Peyer's patch (tissue), 4 donors: ENCODE measurements around the gene PGAM2. TPM values are rescaled to one million over a fixed set of nuclear protein-coding genes. Genes with fewer than 3 reads are reported as not detected.
A peak's percentile ranks its signal among the peaks of the same experiment; 100 is the strongest.

Experiments
- DNase-seq, 3 donors: peaks; one replicate each; pipeline ENCODE4 v3.0.0-alpha.2; 2017 to 2019
- H3K27ac ChIP-seq, 4 donors: fragments of 200-600 bp; sonication (generic); one replicate each; pipeline ENCODE4 v1.5.1; 2016 to 2019
- H3K27me3 ChIP-seq, 2 donors: fragments of 200-600 bp; sonication (generic); one replicate each; pipeline ENCODE4 v1.5.1; 2019
- H3K36me3 ChIP-seq, 3 donors: fragments of 200-600 bp; sonication (generic); one replicate each; pipeline ENCODE4 v1.5.1; 2016 to 2019
- H3K4me1 ChIP-seq, 4 donors: fragments of 200-600 bp; sonication (generic); one replicate each; pipeline ENCODE4 v1.5.1; 2016 to 2019
- H3K4me3 ChIP-seq, 4 donors: fragments of 200-600 bp; sonication (generic); 1 replicate in 3 of 4; 2 replicates in 1 of 4; pipeline ENCODE4 v1.5.1; 2016 to 2019; ENCODE audit warnings: mild to moderate bottlenecking in 1 of 4
- H3K9me3 ChIP-seq, 4 donors: fragments of 200-600 bp; sonication (generic); one replicate each; pipeline ENCODE4 v1.5.1; 2016 to 2019; ENCODE audit warnings: mild to moderate bottlenecking in 1 of 4
- CTCF ChIP-seq, 6 experiments: fragments of 450-650 bp in 4 of 6; fragments of 200-600 bp in 2 of 6; sonication (generic) in 1 of 6; IDR thresholded peaks; one replicate each; pipeline ENCODE4 v1.5.1; 2017 to 2019; ENCODE audit warnings: antibody characterized with exemption in 6 of 6, mild to moderate bottlenecking in 3 of 6, moderate library complexity in 1 of 6
- POLR2A ChIP-seq, 2 donors: fragments of 450-650 bp; IDR thresholded peaks; one replicate each; pipeline ENCODE4 v1.5.1; 2017; ENCODE audit warnings: antibody characterized with exemption in 2 of 2, mild to moderate bottlenecking in 2 of 2, moderate library complexity in 2 of 2
- total RNA-seq, 4 donors: library from RNA; depleted of rRNA; stranded (reverse); fragments of >200 nt; gene quantifications; one replicate each; pipeline ENCODE4 v1.1.0, GENCODE V29; 2016

PGAM2 gene
- total RNA-seq, 4 donors from 2014 or later, result 1.2 to 4.1 TPM; not detected in 2

- H3K27ac ChIP-seq, result no peak overlapping the region
- DNase-seq, result peak in 1 of 3 donors; percentile 40
- no peak for TF ChIP-seq POLR2A (IDR thresholded peaks at IDR 0.05)
- peaks cover 0 to 35% (median 20%) of the 10 kb centered on the region in 4 donors for H3K4me1 ChIP-seq
- H3K4me3 ChIP-seq, result no peak overlapping the region
- no peaks in the 10 kb centered on the region for H3K9me3 ChIP-seq
- H3K36me3 ChIP-seq, result peaks cover 0 to 63% (median 0%) of the 10 kb centered on the region in 3 donors
- H3K27me3 ChIP-seq, result no peaks in the 10 kb centered on the region
Measured at GRCh38 chr7:44060948-44061644, 4.3 kb downstream of the PGAM2 start.

GRCh38 chr7:44060091-44060947 lies 5.0 kb downstream of the PGAM2 start:
- H3K27ac ChIP-seq, result peak overlapping the region in 1 of 4 donors; percentile 79
- H3K36me3 ChIP-seq, result peaks cover 0 to 68% (median 0%) of the 10 kb centered on the region in 3 donors
- H3K4me1 ChIP-seq, result peaks cover 0 to 28% (median 13%) of the 10 kb centered on the region in 4 donors
- peak in 1 of 3 donors; percentile 45 for DNase-seq
- no peak overlapping the region for H3K4me3 ChIP-seq
- no peak for TF ChIP-seq POLR2A (IDR thresholded peaks at IDR 0.05)
- TF ChIP-seq CTCF (IDR thresholded peaks at IDR 0.05), result no peak
- H3K9me3 ChIP-seq, result no peaks in the 10 kb centered on the region
- no peaks in the 10 kb centered on the region for H3K27me3 ChIP-seq

- Histone ChIP-seq H3K36me3 (peaks cover 0 to 76% (median 0%) of the 10 kb centered on the region in 3 donors), H3K27me3 (no peaks in the 10 kb centered on the region), H3K4me3 (no peak overlapping the region), H3K27ac (peak overlapping the region in 1 of 4 donors; percentile 79), H3K4me1 (peaks cover 0 to 21% (median 4%) of the 10 kb centered on the region in 4 donors), H3K9me3 (no peaks in the 10 kb centered on the region)
- DNase-seq, result peak; percentile 41 to 86 (median 81)
- no peak for TF ChIP-seq CTCF (IDR thresholded peaks at IDR 0.05)
- no peak for TF ChIP-seq POLR2A (IDR thresholded peaks at IDR 0.05)
Measured at GRCh38 chr7:44059219-44060090, 5.9 kb downstream of the PGAM2 start.

- Histone ChIP-seq H3K9me3 (no peaks in the 10 kb centered on the region), H3K4me3 (no peak overlapping the region), H3K4me1 (peaks cover 0 to 21% (median 1%) of the 10 kb centered on the region in 4 donors), H3K27ac (peak overlapping the region in 2 of 4 donors; percentile 61 to 79), H3K36me3 (peaks cover 0 to 83% (median 0%) of the 10 kb centered on the region in 3 donors), H3K27me3 (no peaks in the 10 kb centered on the region)
- no peak for TF ChIP-seq CTCF (IDR thresholded peaks at IDR 0.05)
- TF ChIP-seq POLR2A (IDR thresholded peaks at IDR 0.05), result no peak
- DNase-seq, result no peak
Measured at GRCh38 chr7:44058759-44059218, 6.6 kb downstream of the PGAM2 start.

GRCh38 chr7:44057849-44058758 lies 7.3 kb downstream of the PGAM2 start:
- Histone ChIP-seq H3K36me3 (peaks cover 0 to 89% (median 0%) of the 10 kb centered on the region in 3 donors), H3K9me3 (no peaks in the 10 kb centered on the region), H3K27me3 (no peaks in the 10 kb centered on the region), H3K27ac (peak overlapping the region in 1 of 4 donors; percentile 79), H3K4me3 (no peak overlapping the region), H3K4me1 (peaks cover 0 to 21% (median 0%) of the 10 kb centered on the region in 4 donors)
- DNase-seq, result peak in 2 of 3 donors; percentile 72 to 74
- TF ChIP-seq POLR2A (IDR thresholded peaks at IDR 0.05) (no peak), CTCF (IDR thresholded peaks at IDR 0.05) (peak in 1 of 6 experiments; percentile 19)
